Kidney (tissue), 14 donors: ENCODE measurements around the gene CPNE7. TPM values are rescaled to one million over a fixed set of nuclear protein-coding genes. Genes with fewer than 3 reads are reported as not detected.

Experiments
- DNase-seq, 5 donors: peaks; one replicate each; pipeline ENCODE4 v3.0.0-alpha.2; 2013 to 2020
- FAIRE-seq: peaks from 2 replicates; lab custom pipeline; 2012; peaks lifted over from hg19 to GRCh38; lab: Jason Lieb, UNC
- H3K27ac ChIP-seq, 2 donors: one replicate each; pipeline ENCODE4 v1.7.0; 2013; ENCODE audit warnings: low read depth in 2 of 2, low read length in 2 of 2, inconsistent platforms in 1 of 2
- H3K27me3 ChIP-seq: one replicate; pipeline ENCODE4 v1.7.1; 2013; ENCODE audit warnings: low read length, inconsistent platforms; ENCODE audit not compliant: control insufficient read depth, insufficient read depth
- H3K36me3 ChIP-seq, 3 donors: one replicate each; pipeline versions ENCODE4 v1.7.0 to v1.7.1; 2013; ENCODE audit warnings: low read length in 3 of 3, control low read depth in 1 of 3, inconsistent platforms in 1 of 3; ENCODE audit not compliant: insufficient read depth in 3 of 3, control insufficient read depth in 2 of 3
- H3K4me1 ChIP-seq, 3 donors: one replicate each; pipeline versions ENCODE4 v1.7.0 to v1.7.1; 2013; ENCODE audit warnings: low read length in 3 of 3, inconsistent platforms in 1 of 3, low read depth in 1 of 3; ENCODE audit not compliant: control insufficient read depth in 2 of 3, insufficient read depth in 2 of 3
- H3K4me3 ChIP-seq, 3 donors: one replicate each; pipeline versions ENCODE4 v1.7.0 to v1.8.1; 2013; ENCODE audit warnings: low read length in 3 of 3, control low read depth in 1 of 3, inconsistent platforms in 1 of 3
- H3K9ac ChIP-seq, 3 donors: one replicate each; pipeline versions ENCODE4 v1.7.0 to v1.7.1; 2013; ENCODE audit warnings: low read length in 3 of 3, control low read depth in 1 of 3, inconsistent platforms in 1 of 3
- H3K9me3 ChIP-seq, 3 donors: one replicate each; pipeline versions ENCODE4 v1.7.0 to v1.7.1; 2013; ENCODE audit warnings: low read length in 3 of 3, control low read depth in 1 of 3, inconsistent platforms in 1 of 3; ENCODE audit not compliant: control insufficient read depth in 2 of 3, insufficient read depth in 1 of 3
- CTCF ChIP-seq: IDR thresholded peaks from 3 replicates; pipeline ENCODE4 v1.5.1; 2012; ENCODE audit warnings: mild to moderate bottlenecking, moderate library complexity, borderline replicate concordance; ENCODE audit not compliant: insufficient read depth; ENCODE audit errors: extremely low read depth
- intact Hi-C: fragments of 100-400 bp; cut with DNase I; formaldehyde crosslinking; loops from one replicate; pipeline ENCODE4 v1.11.1; 2022
- polyA plus RNA-seq: library from polyadenylated mRNA; stranded (reverse); fragments of 350-450 nt; fragmentation: Illumina TruSeq; extraction: RNeasy Lipid Tissue Mini Kit (QIAGEN cat#74804); gene quantifications from one replicate; pipeline ENCODE4 v1.2.3, GENCODE V29; 2014; ENCODE audit warnings: low read depth, low replicate concordance; ENCODE audit not compliant: insufficient read depth
- total RNA-seq: library from RNA; stranded (reverse); fragmentation: NEBNext Ultra II Directional; extraction: Animal tissue kit (Norgen Biotek cat#: 25700); gene quantifications from one replicate; pipeline ENCODE4 v1.2.1, GENCODE V29; 2021
- donor health status: control.
- donor health status: control.
- donor health status: control.
- donor health status: control.
- donor health status: control.
- donor health status: DM: yes; HTN: yes; CAD: no.
- donor health status: Normal renal cell carcinoma (clear cell type).

Gene CPNE7
- total and polyA plus RNA-seq, 2 donors from 2014 or later: 1.5 to 13.7 TPM

- no peak for FAIRE-seq
- Histone ChIP-seq H3K36me3 (no peaks in the 10 kb centered on the region), H3K9ac (no peak overlapping the region), H3K4me1 (peaks cover 0 to 12% (median 4%) of the 10 kb centered on the region in 3 donors), H3K9me3 (no peaks in the 10 kb centered on the region), H3K27ac (no peak overlapping the region), H3K4me3 (no peak overlapping the region), H3K27me3 (no peaks in the 10 kb centered on the region)
- no peak for TF ChIP-seq CTCF
- peak in 2 of 5 donors; percentile 33 to 71 for DNase-seq
- intact Hi-C loops: no loop called here
These were observed 37.0 kb downstream of the CPNE7 start for GRCh38 chr16:89612415-89613166.

GRCh38 chr16:89613231-89613953 is 37.8 kb downstream of the CPNE7 start, which contains the start of gene DPEP1:
DPEP1 (plus strand) TSS chr16:89613642; CDS start chr16:89630411, 16,769 bp downstream.
- H3K27me3 ChIP-seq: no peaks in the 10 kb centered on the region
- H3K36me3 ChIP-seq: no peaks in the 10 kb centered on the region
- peaks cover 0 to 9% (median 4%) of the 10 kb centered on the region in 3 donors for H3K4me1 ChIP-seq
- H3K9ac ChIP-seq: no peak within 1 kb of the TSS
- H3K4me3 ChIP-seq: peak within 1 kb of the TSS in 2 of 3 donors; percentile 38 to 56
- no peak for FAIRE-seq
- no peaks in the 10 kb centered on the region for H3K9me3 ChIP-seq
- TF ChIP-seq CTCF: no peak
- peak in 4 of 5 donors; percentile 68 to 85 (median 79) for DNase-seq
- peak within 1 kb of the TSS; percentile 32 to 43 for H3K27ac ChIP-seq
- intact Hi-C loops: no loop called here

- Histone ChIP-seq H3K4me3 (peak overlapping the region in 2 of 3 donors; percentile 38 to 56), H3K4me1 (peaks cover 0 to 10% (median 4%) of the 10 kb centered on the region in 3 donors), H3K27ac (peak overlapping the region; percentile 32 to 43), H3K9ac (no peak overlapping the region), H3K27me3 (no peaks in the 10 kb centered on the region), H3K9me3 (no peaks in the 10 kb centered on the region), H3K36me3 (no peaks in the 10 kb centered on the region)
- TF ChIP-seq CTCF: no peak
- DNase-seq (no peak), FAIRE-seq (no peak)
- intact Hi-C loops: no loop called here
These were observed 38.4 kb downstream of the CPNE7 start for GRCh38 chr16:89613954-89614459.
